Left hindlimb (tissue), 1 donor: ENCODE measurements around the gene ANKRD22.

Source experiments
- DNase-seq: peaks from one replicate; pipeline ENCODE4 v3.0.0-alpha.2; 2018

Gene ANKRD22

GRCh38 chr10:88793712-88794299 is 57.8 kb downstream of the ANKRD22 start:
- DNase-seq = no peak

GRCh38 chr10:88792661-88793060 is 59.0 kb downstream of the ANKRD22 start:
- no peak for DNase-seq

GRCh38 chr10:88791924-88792323 is 59.7 kb downstream of the ANKRD22 start:
- DNase-seq = no peak

GRCh38 chr10:88788924-88789323 is 62.7 kb downstream of the ANKRD22 start:
- DNase-seq = no peak

GRCh38 chr10:88787463-88787862 is 64.2 kb downstream of the ANKRD22 start:
- no peak for DNase-seq

- DNase-seq = no peak
Measured at GRCh38 chr10:88786032-88786770, 65.4 kb downstream of the ANKRD22 start.

GRCh38 chr10:88783724-88784123 is 67.9 kb downstream of the ANKRD22 start:
- no peak for DNase-seq

GRCh38 chr10:88782222-88782621 is 69.4 kb downstream of the ANKRD22 start:
- no peak for DNase-seq

- DNase-seq = no peak
Measured at GRCh38 chr10:88781206-88781605, 70.4 kb downstream of the ANKRD22 start.
